Activated naive CD4-positive, alpha-beta T cell treated with anti-CD3 and anti-CD28 coated beads, Interleukin-2, amount 50 U/mL, for 16 hours (primary cell): Measurements from ENCODE around the gene TSPAN18.

ENCODE experiments used
- DNase-seq: peaks from one replicate; pipeline ENCODE4 v3.0.0-alpha.2; 2020

Gene TSPAN18

GRCh38 chr11:44831605-44832394 is 105.0 kb downstream of the TSPAN18 start:
- no peak for DNase-seq

GRCh38 chr11:44832452-44832851 is 105.7 kb downstream of the TSPAN18 start:
- DNase-seq, result no peak

GRCh38 chr11:44833221-44833876 is 106.6 kb downstream of the TSPAN18 start:
- no peak for DNase-seq

GRCh38 chr11:44833877-44834452 is 107.2 kb downstream of the TSPAN18 start:
- DNase-seq, result no peak

GRCh38 chr11:44834846-44835245 is 108.1 kb downstream of the TSPAN18 start:
- DNase-seq, result no peak

GRCh38 chr11:44835296-44835695 is 108.5 kb downstream of the TSPAN18 start:
- no peak for DNase-seq

GRCh38 chr11:44835938-44836337 is 109.2 kb downstream of the TSPAN18 start:
- DNase-seq, result no peak

GRCh38 chr11:44837661-44838060 is 110.9 kb downstream of the TSPAN18 start:
- no peak for DNase-seq

- no peak for DNase-seq
These were observed 112.8 kb downstream of the TSPAN18 start for GRCh38 chr11:44839458-44840084.

GRCh38 chr11:44840085-44840478 is 113.3 kb downstream of the TSPAN18 start:
- DNase-seq, result no peak

- no peak for DNase-seq
These were observed 113.9 kb downstream of the TSPAN18 start for GRCh38 chr11:44840521-44841251.

- DNase-seq, result no peak
These were observed 115.5 kb downstream of the TSPAN18 start for GRCh38 chr11:44842220-44842619.

- DNase-seq, result no peak
These were observed 120.1 kb downstream of the TSPAN18 start for GRCh38 chr11:44846852-44847251.

- no peak for DNase-seq
These were observed 120.6 kb downstream of the TSPAN18 start for GRCh38 chr11:44847316-44847715.

- DNase-seq, result no peak
These were observed 121.6 kb downstream of the TSPAN18 start for GRCh38 chr11:44848203-44848962.

GRCh38 chr11:44848963-44849350 is 122.2 kb downstream of the TSPAN18 start:
- no peak for DNase-seq

GRCh38 chr11:44849424-44849823 is 122.7 kb downstream of the TSPAN18 start:
- DNase-seq, result no peak

GRCh38 chr11:44849922-44850321 is 123.2 kb downstream of the TSPAN18 start:
- no peak for DNase-seq

GRCh38 chr11:44851496-44851895 is 124.7 kb downstream of the TSPAN18 start:
- DNase-seq, result no peak

- DNase-seq, result no peak
These were observed 125.5 kb downstream of the TSPAN18 start for GRCh38 chr11:44852159-44852747.

- no peak for DNase-seq
These were observed 126.2 kb downstream of the TSPAN18 start for GRCh38 chr11:44852952-44853351.

- no peak for DNase-seq
These were observed 126.9 kb downstream of the TSPAN18 start for GRCh38 chr11:44853666-44854065.
